SK-N-SH treated with all-trans-retinoic acid at 6 μM for 48 hours (cell line): ENCODE data around the gene GPR139.

Experiments used
- ATAC-seq: fragments of 200-7000 bp; cut with Tn5 transposase; 3 replicates; pipeline ENCODE4 v1.9.1; 2020; ENCODE audit warnings: mild to moderate bottlenecking, moderate library complexity
- ARNTL ChIP-seq: fragments of 450-650 bp; formaldehyde crosslinking; IDR thresholded peaks from 2 replicates; pipeline ENCODE4 v1.5.0; 2020; ENCODE audit warnings: low read depth, mild to moderate bottlenecking, moderate library complexity, borderline replicate concordance
- BACH2 ChIP-seq: fragments of 250-450 bp; sonication (Bioruptor Pico); IDR thresholded peaks from 2 replicates; pipeline ENCODE4 v1.9.0; 2021; ENCODE audit warnings: mild to moderate bottlenecking, borderline replicate concordance
- CSDC2 ChIP-seq: fragments of 250-450 bp; sonication (Bioruptor Pico); IDR thresholded peaks from 2 replicates; pipeline ENCODE4 v1.5.0; 2020; ENCODE audit warnings: mild to moderate bottlenecking, moderate library complexity
- ESRRG ChIP-seq: fragments of 250-450 bp; sonication (Bioruptor Pico); IDR thresholded peaks from 2 replicates; pipeline ENCODE4 v1.6.1; 2021; ENCODE audit warnings: mild to moderate bottlenecking
- GLIS3 ChIP-seq: fragments of 250-450 bp; sonication (Bioruptor Pico); IDR thresholded peaks from 2 replicates; pipeline ENCODE4 v1.5.0; 2020; ENCODE audit warnings: mild to moderate bottlenecking, moderate library complexity
- ISL1 ChIP-seq: fragments of 250-450 bp; sonication (Bioruptor Pico); IDR thresholded peaks from 2 replicates; pipeline ENCODE4 v2.1.2; 2022; ENCODE audit warnings: mild to moderate bottlenecking, moderate library complexity
- PATZ1 ChIP-seq: fragments of 250-450 bp; sonication (Bioruptor Pico); IDR thresholded peaks from 2 replicates; pipeline ENCODE4 v1.8.0; 2020; ENCODE audit warnings: mild to moderate bottlenecking, moderate library complexity, borderline replicate concordance
- POU6F1 ChIP-seq: fragments of 250-450 bp; sonication (Bioruptor Pico); IDR thresholded peaks from 2 replicates; pipeline ENCODE4 v1.8.0; 2021; ENCODE audit warnings: low read depth, mild to moderate bottlenecking, moderate library complexity, borderline replicate concordance
- PPARA ChIP-seq: fragments of 250-450 bp; sonication (Bioruptor Pico); IDR thresholded peaks from 2 replicates; pipeline ENCODE4 v1.5.0; 2020; ENCODE audit warnings: mild to moderate bottlenecking, borderline replicate concordance
- RARB ChIP-seq: fragments of 250-450 bp; sonication (Bioruptor Pico); IDR thresholded peaks from 2 replicates; pipeline ENCODE4 v1.8.0; 2021; ENCODE audit warnings: mild to moderate bottlenecking, moderate library complexity
- SNAI2 ChIP-seq: fragments of 250-450 bp; sonication (Bioruptor Pico); IDR thresholded peaks from 2 replicates; pipeline ENCODE4 v1.5.0; 2020; ENCODE audit warnings: mild to moderate bottlenecking, moderate library complexity
- TCF4 ChIP-seq: fragments of 250-450 bp; sonication (Bioruptor Pico); IDR thresholded peaks from 2 replicates; pipeline ENCODE4 v1.8.0; 2021; ENCODE audit warnings: mild to moderate bottlenecking, moderate library complexity, borderline replicate concordance
- TSHZ2 ChIP-seq: fragments of 250-450 bp; sonication (Bioruptor Pico); IDR thresholded peaks from 2 replicates; pipeline ENCODE4 v1.5.0; 2020; ENCODE audit warnings: mild to moderate bottlenecking, moderate library complexity
- ZC3H10 ChIP-seq: fragments of 250-450 bp; sonication (Bioruptor Pico); IDR thresholded peaks from 2 replicates; pipeline ENCODE4 v1.5.1; 2021; ENCODE audit warnings: mild to moderate bottlenecking, moderate library complexity
- ZFP3 ChIP-seq: fragments of 250-450 bp; sonication (Bioruptor Pico); IDR thresholded peaks from 2 replicates; pipeline ENCODE4 v1.5.0; 2020; ENCODE audit warnings: mild to moderate bottlenecking, moderate library complexity
- ZFP30 ChIP-seq: fragments of 450-650 bp; formaldehyde crosslinking; IDR thresholded peaks from 2 replicates; pipeline ENCODE4 v1.5.0; 2022; ENCODE audit warnings: mild to moderate bottlenecking, moderate library complexity
- ZNF565 ChIP-seq: fragments of 450-650 bp; formaldehyde crosslinking; conservative IDR thresholded peaks from 2 replicates; pipeline ENCODE4 v1.5.0; 2020; ENCODE audit warnings: low read depth, mild to moderate bottlenecking, moderate library complexity
- ZNF70 ChIP-seq: fragments of 450-650 bp; formaldehyde crosslinking; IDR thresholded peaks from 2 replicates; pipeline ENCODE4 v1.5.0; 2020; ENCODE audit warnings: mild to moderate bottlenecking, moderate library complexity
- ZNF8 ChIP-seq: fragments of 450-650 bp; formaldehyde crosslinking; IDR thresholded peaks from 2 replicates; pipeline ENCODE4 v1.5.0; 2020; ENCODE audit warnings: mild to moderate bottlenecking, moderate library complexity
- TF ChIP-seq, protein P1 (sequence below): fragments of 250-450 bp; sonication (Bioruptor Pico); IDR thresholded peaks from 2 replicates; pipeline ENCODE4 v1.5.1; 2021; ENCODE audit warnings: mild to moderate bottlenecking, moderate library complexity
- TF ChIP-seq, protein P2 (sequence below): fragments of 250-450 bp; sonication (Bioruptor Pico); IDR thresholded peaks from 2 replicates; pipeline ENCODE4 v1.5.1; 2020; ENCODE audit warnings: low read depth, mild to moderate bottlenecking, moderate library complexity

Gene GPR139

GRCh38 chr16:20104563-20105183 is 31.0 kb upstream of the GPR139 start:
- no peak for TF ChIP-seq TCF4
- TF ChIP-seq, protein P1, sequence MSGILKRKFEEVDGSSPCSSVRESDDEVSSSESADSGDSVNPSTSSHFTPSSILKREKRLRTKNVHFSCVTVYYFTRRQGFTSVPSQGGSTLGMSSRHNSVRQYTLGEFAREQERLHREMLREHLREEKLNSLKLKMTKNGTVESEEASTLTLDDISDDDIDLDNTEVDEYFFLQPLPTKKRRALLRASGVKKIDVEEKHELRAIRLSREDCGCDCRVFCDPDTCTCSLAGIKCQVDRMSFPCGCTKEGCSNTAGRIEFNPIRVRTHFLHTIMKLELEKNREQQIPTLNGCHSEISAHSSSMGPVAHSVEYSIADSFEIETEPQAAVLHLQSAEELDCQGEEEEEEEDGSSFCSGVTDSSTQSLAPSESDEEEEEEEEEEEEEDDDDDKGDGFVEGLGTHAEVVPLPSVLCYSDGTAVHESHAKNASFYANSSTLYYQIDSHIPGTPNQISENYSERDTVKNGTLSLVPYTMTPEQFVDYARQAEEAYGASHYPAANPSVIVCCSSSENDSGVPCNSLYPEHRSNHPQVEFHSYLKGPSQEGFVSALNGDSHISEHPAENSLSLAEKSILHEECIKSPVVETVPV (CRISPR knock-in tag) = no peak
- TF ChIP-seq TSHZ2 (CRISPR knock-in tag) = no peak
- no peak for TF ChIP-seq ESRRG (CRISPR knock-in tag)
- no peak for TF ChIP-seq PATZ1
- no peak for TF ChIP-seq CSDC2 (CRISPR knock-in tag)
- TF ChIP-seq ZC3H10 (CRISPR knock-in tag) = no peak
- no peak for TF ChIP-seq ZFP30 (CRISPR knock-in tag)
- no peak for TF ChIP-seq GLIS3 (CRISPR knock-in tag)
- TF ChIP-seq POU6F1 (CRISPR knock-in tag) = no peak
- no peak for TF ChIP-seq RARB (CRISPR knock-in tag)
- TF ChIP-seq ZNF70 (CRISPR knock-in tag) = no peak
- TF ChIP-seq ARNTL (CRISPR knock-in tag) = no peak
- no peak for TF ChIP-seq ZNF8 (CRISPR knock-in tag)
- ATAC-seq = no peak

DNA sequence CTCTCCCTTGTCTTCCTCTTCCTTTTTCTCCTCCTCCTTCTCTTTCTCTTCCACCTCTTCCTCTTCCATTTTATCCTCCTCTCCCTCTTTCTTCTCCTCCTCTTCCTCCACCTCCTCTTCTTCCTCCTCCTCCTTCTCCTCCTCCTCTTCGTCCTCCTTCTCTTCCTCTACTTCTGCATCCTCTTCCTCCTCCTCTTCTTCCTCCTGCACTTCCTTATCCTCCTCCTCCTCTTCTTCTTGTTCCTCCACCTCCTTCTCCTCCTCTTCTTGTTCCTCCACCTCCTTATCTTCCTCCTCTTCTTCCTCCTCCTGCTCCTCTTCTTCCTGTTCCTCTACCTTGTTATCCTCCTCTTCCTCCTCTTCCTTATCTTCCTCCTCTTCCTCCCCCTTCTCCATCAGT is 28.8 kb upstream of the GPR139 start:
- no peak for TF ChIP-seq GLIS3 (CRISPR knock-in tag)
- TF ChIP-seq BACH2 = no peak
- no peak for TF ChIP-seq ZFP3 (CRISPR knock-in tag)
- TF ChIP-seq ZNF565 (CRISPR knock-in tag) = no peak
- TF ChIP-seq ESRRG (CRISPR knock-in tag) = no peak
- TF ChIP-seq ZFP30 (CRISPR knock-in tag) = no peak
- no peak for TF ChIP-seq PATZ1
- TF ChIP-seq POU6F1 (CRISPR knock-in tag) = no peak
- no peak for TF ChIP-seq TSHZ2 (CRISPR knock-in tag)
- TF ChIP-seq, protein P2, sequence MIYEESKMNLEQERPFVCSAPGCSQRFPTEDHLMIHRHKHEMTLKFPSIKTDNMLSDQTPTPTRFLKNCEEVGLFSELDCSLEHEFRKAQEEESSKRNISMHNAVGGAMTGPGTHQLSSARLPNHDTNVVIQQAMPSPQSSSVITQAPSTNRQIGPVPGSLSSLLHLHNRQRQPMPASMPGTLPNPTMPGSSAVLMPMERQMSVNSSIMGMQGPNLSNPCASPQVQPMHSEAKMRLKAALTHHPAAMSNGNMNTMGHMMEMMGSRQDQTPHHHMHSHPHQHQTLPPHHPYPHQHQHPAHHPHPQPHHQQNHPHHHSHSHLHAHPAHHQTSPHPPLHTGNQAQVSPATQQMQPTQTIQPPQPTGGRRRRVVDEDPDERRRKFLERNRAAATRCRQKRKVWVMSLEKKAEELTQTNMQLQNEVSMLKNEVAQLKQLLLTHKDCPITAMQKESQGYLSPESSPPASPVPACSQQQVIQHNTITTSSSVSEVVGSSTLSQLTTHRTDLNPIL (CRISPR knock-in tag) = no peak
- TF ChIP-seq TCF4 = no peak
- TF ChIP-seq RARB (CRISPR knock-in tag) = no peak
- TF ChIP-seq SNAI2 = no peak
- no peak for TF ChIP-seq ISL1 (CRISPR knock-in tag)
- TF ChIP-seq PPARA (CRISPR knock-in tag) = no peak
- TF ChIP-seq, all 23 proteins: peak for 0
- no peak for ATAC-seq
